ENCODE measurements around the gene CLTCL1. TPM values are rescaled to one million over a fixed set of nuclear protein-coding genes. Genes with fewer than 3 reads are reported as not detected.

CLTCL1 gene
- total and polyA plus RNA-seq, 9 of the 15 experiments (the other 6 are each of a cell fraction or from before 2014, with no cell fraction given), result 1.1 to 11.7 (median 5.0) TPM

DNA sequence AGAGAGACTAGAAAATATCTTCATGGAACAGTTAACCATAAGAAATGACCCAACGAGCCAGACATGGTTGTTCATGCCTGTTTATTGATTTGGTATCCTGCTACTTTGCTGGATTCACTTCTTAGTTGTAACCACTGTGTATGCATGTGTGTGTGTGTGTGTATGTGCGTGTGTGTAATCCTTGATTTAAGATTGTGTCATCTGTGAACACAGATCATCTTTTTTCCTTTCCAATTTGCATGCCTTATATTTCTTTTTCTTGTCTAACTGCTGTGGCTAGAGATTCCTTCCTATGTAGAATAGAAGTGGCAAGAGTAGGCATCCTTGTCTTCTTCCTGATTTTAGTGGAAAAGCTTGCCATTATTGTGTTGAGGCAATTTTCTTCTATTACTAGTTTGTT, 16.4 kb upstream of the CLTCL1 start (continued):
- no peak for TF ChIP-seq ZNF146 (CRISPR knock-in tag; IDR thresholded peaks at IDR 0.05; ENCODE audit: unreplicated experiment)
- no peak for TF ChIP-seq ZNF24 (IDR thresholded peaks at IDR 0.05)
- TF ChIP-seq ETV5 (CRISPR knock-in tag; IDR thresholded peaks at IDR 0.05; ENCODE audit: low read depth), result no peak
- TF ChIP-seq SIN3B (IDR thresholded peaks at IDR 0.05; ENCODE audit: low read depth), result no peak
- no peak for TF ChIP-seq ZKSCAN1 (IDR thresholded peaks at IDR 0.05; ENCODE audit: low read depth, low read length)
- TF ChIP-seq DACH1 (IDR thresholded peaks at IDR 0.05; ENCODE audit: partially characterized antibody), result no peak
- no peak for TF ChIP-seq ZNF224 (CRISPR knock-in tag; IDR thresholded peaks at IDR 0.05)
- no peak for TF ChIP-seq CBX1 (IDR thresholded peaks at IDR 0.05; ENCODE audit: low read depth)
- TF ChIP-seq L3MBTL2 (IDR thresholded peaks at IDR 0.05), result no peak
- TF ChIP-seq NCOA4 (IDR thresholded peaks at IDR 0.05; ENCODE audit: partially characterized antibody), result no peak
- TF ChIP-seq DDX20 (tag; IDR thresholded peaks at IDR 0.05; ENCODE audit: low read depth), result no peak
- no peak for TF ChIP-seq TAF1 (IDR thresholded peaks at IDR 0.05; ENCODE audit: control insufficient read depth, extremely low read depth, insufficient read depth, low read length, severe bottlenecking)
- TF ChIP-seq ZC3H8 (IDR thresholded peaks at IDR 0.05), result no peak
- no peak for TF ChIP-seq HNRNPUL1 (IDR thresholded peaks at IDR 0.05; ENCODE audit: low read length)
- TF ChIP-seq BCL6 (CRISPR knock-in tag; IDR thresholded peaks at IDR 0.05), result no peak
- TF ChIP-seq, protein P1, sequence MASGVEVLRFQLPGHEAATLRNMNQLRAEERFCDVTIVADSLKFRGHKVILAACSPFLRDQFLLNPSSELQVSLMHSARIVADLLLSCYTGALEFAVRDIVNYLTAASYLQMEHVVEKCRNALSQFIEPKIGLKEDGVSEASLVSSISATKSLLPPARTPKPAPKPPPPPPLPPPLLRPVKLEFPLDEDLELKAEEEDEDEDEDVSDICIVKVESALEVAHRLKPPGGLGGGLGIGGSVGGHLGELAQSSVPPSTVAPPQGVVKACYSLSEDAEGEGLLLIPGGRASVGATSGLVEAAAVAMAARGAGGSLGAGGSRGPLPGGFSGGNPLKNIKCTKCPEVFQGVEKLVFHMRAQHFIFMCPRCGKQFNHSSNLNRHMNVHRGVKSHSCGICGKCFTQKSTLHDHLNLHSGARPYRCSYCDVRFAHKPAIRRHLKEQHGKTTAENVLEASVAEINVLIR (CRISPR knock-in tag; IDR thresholded peaks at IDR 0.05), result no peak
- TF ChIP-seq SUPT5H (IDR thresholded peaks at IDR 0.05), result no peak
- TF ChIP-seq ZNF165 (CRISPR knock-in tag; IDR thresholded peaks at IDR 0.05; ENCODE audit: borderline replicate concordance), result no peak
- no peak for TF ChIP-seq E2F3 (CRISPR knock-in tag; IDR thresholded peaks at IDR 0.05)
- no peak for TF ChIP-seq CHD4 (IDR thresholded peaks at IDR 0.05; ENCODE audit: insufficient read depth, insufficient replicate concordance, low read depth, low read length, poor library complexity, severe bottlenecking)
- TF ChIP-seq MEF2A (IDR thresholded peaks at IDR 0.05; ENCODE audit: control insufficient read depth, low read depth, low read length), result no peak
- TF ChIP-seq EHMT2 (IDR thresholded peaks at IDR 0.05), result peak; percentile 27; the same call in 1 of the 2 replicates
- TF ChIP-seq PHB (CRISPR knock-in tag; IDR thresholded peaks at IDR 0.05), result 0 out of 2 replicates have a peak, but pooled peaks have one; percentile 39
- TF ChIP-seq, protein P2, sequence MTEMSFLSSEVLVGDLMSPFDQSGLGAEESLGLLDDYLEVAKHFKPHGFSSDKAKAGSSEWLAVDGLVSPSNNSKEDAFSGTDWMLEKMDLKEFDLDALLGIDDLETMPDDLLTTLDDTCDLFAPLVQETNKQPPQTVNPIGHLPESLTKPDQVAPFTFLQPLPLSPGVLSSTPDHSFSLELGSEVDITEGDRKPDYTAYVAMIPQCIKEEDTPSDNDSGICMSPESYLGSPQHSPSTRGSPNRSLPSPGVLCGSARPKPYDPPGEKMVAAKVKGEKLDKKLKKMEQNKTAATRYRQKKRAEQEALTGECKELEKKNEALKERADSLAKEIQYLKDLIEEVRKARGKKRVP (CRISPR knock-in tag; IDR thresholded peaks at IDR 0.05), result no peak
- 0 out of 2 replicates have a peak, but pooled peaks have one; percentile 68 for TF ChIP-seq MCM3 (IDR thresholded peaks at IDR 0.05)
- no peak for TF ChIP-seq PTBP1 (IDR thresholded peaks at IDR 0.05; ENCODE audit: low read depth, low read length)
- TF ChIP-seq, protein P3, sequence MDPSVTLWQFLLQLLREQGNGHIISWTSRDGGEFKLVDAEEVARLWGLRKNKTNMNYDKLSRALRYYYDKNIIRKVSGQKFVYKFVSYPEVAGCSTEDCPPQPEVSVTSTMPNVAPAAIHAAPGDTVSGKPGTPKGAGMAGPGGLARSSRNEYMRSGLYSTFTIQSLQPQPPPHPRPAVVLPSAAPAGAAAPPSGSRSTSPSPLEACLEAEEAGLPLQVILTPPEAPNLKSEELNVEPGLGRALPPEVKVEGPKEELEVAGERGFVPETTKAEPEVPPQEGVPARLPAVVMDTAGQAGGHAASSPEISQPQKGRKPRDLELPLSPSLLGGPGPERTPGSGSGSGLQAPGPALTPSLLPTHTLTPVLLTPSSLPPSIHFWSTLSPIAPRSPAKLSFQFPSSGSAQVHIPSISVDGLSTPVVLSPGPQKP (CRISPR knock-in tag; IDR thresholded peaks at IDR 0.05), result no peak
- no peak for TF ChIP-seq GABPB2 (CRISPR knock-in tag; conservative IDR thresholded peaks at IDR 0.05)
- no peak for TF ChIP-seq JUN (IDR thresholded peaks at IDR 0.05; ENCODE audit: borderline replicate concordance, low read depth, low read length)
- no peak for TF ChIP-seq JUN (CRISPR knock-in tag; IDR thresholded peaks at IDR 0.05; ENCODE audit: borderline replicate concordance)
- no peak for TF ChIP-seq FOXK1 (CRISPR knock-in tag; IDR thresholded peaks at IDR 0.05; ENCODE audit: borderline replicate concordance)
- TF ChIP-seq ZNF124 (CRISPR knock-in tag; IDR thresholded peaks at IDR 0.05), result no peak
